ENCODE results near the gene ANG.

DNA sequence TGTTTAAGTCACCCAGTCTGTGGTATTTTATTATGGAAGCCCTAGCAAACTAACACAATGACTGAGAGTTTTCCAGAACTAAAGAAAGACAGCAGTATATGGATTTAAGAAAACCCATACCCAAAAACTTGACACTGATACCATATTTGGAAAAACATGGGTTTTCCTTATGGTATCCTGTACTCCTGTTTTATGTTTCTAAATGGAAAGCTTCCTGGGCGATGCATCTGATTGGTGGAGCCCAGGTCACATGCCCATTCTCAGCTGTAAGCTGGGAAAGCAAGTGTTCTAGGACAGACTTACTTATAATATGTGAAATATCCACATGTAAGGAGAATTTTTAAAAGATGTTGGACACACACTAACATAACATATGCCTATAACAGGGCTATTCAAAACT lies 8.7 kb upstream of the ANG start:
- TF ChIP-seq SIN3A (IDR thresholded peaks at IDR 0.05; ENCODE audit: low read depth) (no peak), CEBPB (IDR thresholded peaks at IDR 0.05; ENCODE audit: low read depth) (no peak), TCF7L2 (IDR thresholded peaks at IDR 0.05; ENCODE audit: borderline replicate concordance, extremely low read depth, insufficient read depth, insufficient read length) (no peak), YY1 (IDR thresholded peaks at IDR 0.05; ENCODE audit: extremely low read depth, insufficient replicate concordance, low read depth, low read length) (no peak), POLR2A (IDR thresholded peaks at IDR 0.05; ENCODE audit: borderline replicate concordance, extremely low read depth, insufficient read depth, insufficient read length) (no peak), FOSL1 (IDR thresholded peaks at IDR 0.05; ENCODE audit: low read depth) (no peak), JUND (IDR thresholded peaks at IDR 0.05) (no peak), RAD21 (IDR thresholded peaks at IDR 0.05; ENCODE audit: low read depth) (no peak), REST (IDR thresholded peaks at IDR 0.05; ENCODE audit: low read depth) (no peak)
- TF ChIP-seq, protein P1, sequence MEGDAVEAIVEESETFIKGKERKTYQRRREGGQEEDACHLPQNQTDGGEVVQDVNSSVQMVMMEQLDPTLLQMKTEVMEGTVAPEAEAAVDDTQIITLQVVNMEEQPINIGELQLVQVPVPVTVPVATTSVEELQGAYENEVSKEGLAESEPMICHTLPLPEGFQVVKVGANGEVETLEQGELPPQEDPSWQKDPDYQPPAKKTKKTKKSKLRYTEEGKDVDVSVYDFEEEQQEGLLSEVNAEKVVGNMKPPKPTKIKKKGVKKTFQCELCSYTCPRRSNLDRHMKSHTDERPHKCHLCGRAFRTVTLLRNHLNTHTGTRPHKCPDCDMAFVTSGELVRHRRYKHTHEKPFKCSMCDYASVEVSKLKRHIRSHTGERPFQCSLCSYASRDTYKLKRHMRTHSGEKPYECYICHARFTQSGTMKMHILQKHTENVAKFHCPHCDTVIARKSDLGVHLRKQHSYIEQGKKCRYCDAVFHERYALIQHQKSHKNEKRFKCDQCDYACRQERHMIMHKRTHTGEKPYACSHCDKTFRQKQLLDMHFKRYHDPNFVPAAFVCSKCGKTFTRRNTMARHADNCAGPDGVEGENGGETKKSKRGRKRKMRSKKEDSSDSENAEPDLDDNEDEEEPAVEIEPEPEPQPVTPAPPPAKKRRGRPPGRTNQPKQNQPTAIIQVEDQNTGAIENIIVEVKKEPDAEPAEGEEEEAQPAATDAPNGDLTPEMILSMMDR (IDR thresholded peaks at IDR 0.05 in 2 of 3, conservative IDR thresholded peaks at IDR 0.05 in 1 of 3; ENCODE audit: borderline replicate concordance in 1 of 3, insufficient read depth in 1 of 3, low read depth in 2 of 3, low read length in 2 of 3): no peak
- TF ChIP-seq, protein P2, sequence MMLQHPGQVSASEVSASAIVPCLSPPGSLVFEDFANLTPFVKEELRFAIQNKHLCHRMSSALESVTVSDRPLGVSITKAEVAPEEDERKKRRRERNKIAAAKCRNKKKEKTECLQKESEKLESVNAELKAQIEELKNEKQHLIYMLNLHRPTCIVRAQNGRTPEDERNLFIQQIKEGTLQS (IDR thresholded peaks at IDR 0.05): no peak
